22Rv1 (cell line): ENCODE data around the gene HMGN3.

Experiments used
- CTCF ChIP-seq: fragments of 450-650 bp; IDR thresholded peaks from 2 replicates; pipeline ENCODE4 v1.5.1; 2017; ENCODE audit warnings: mild to moderate bottlenecking
- ZFX ChIP-seq: fragments of 450-650 bp; IDR thresholded peaks from 2 replicates; pipeline ENCODE4 v1.6.1; 2017; ENCODE audit warnings: antibody characterized with exemption, borderline replicate concordance

GRCh38 chr6:79170431-79170830 is 64.1 kb downstream of the HMGN3 start:
- no peak for TF ChIP-seq CTCF
- no peak for TF ChIP-seq ZFX
